Adrenal gland (tissue), 12 donors: Measurements from ENCODE around the gene SELENOP. TPM values are rescaled to one million over a fixed set of nuclear protein-coding genes. Genes with fewer than 3 reads are reported as not detected.
A peak's percentile ranks its signal among the peaks of the same experiment; 100 is the strongest.

Source experiments
- DNase-seq, 7 donors: peaks; one replicate each; pipeline ENCODE4 v3.0.0-alpha.2; 2019 to 2020
- H3K27ac ChIP-seq, 5 donors: fragments of 200-600 bp; sonication (generic) in 4 of 5; 1 replicate in 3 of 5; 2 replicates in 2 of 5; pipeline versions ENCODE4 v1.5.1 to v1.8.0; 2016 to 2020; ENCODE audit warnings: mild to moderate bottlenecking in 1 of 5
- H3K27me3 ChIP-seq: fragments of 200-600 bp; 2 replicates; pipeline ENCODE4 v1.8.0; 2021
- H3K36me3 ChIP-seq, 2 donors: fragments of 200-600 bp; replicated peaks in 1 of 2; 1 replicate in 1 of 2; 2 replicates in 1 of 2; pipeline versions ENCODE4 v1.5.1 to v1.8.0; 2018 to 2022
- H3K4me1 ChIP-seq, 2 donors: fragments of 200-600 bp; replicated peaks in 1 of 2; 1 replicate in 1 of 2; 2 replicates in 1 of 2; pipeline versions ENCODE4 v1.5.1 to v1.8.0; 2018 to 2021
- H3K4me3 ChIP-seq, 4 donors: fragments of 200-600 bp; sonication (generic) in 3 of 4; one replicate each; pipeline ENCODE4 v1.5.1; 2016 to 2018
- H3K9me3 ChIP-seq, 3 donors: fragments of 200-600 bp; sonication (generic) in 1 of 3; replicated peaks in 1 of 3; 1 replicate in 2 of 3; 2 replicates in 1 of 3; pipeline versions ENCODE4 v1.5.1 to v1.8.0; 2016 to 2021
- CTCF ChIP-seq, 6 experiments: fragments of 450-650 bp in 4 of 6; fragments of 200-600 bp in 2 of 6; sonication (generic) in 1 of 6; IDR thresholded peaks; 1 replicate in 5 of 6; 2 replicates in 1 of 6; pipeline versions ENCODE4 v1.5.1 to v1.8.0; 2016 to 2021; ENCODE audit warnings: antibody characterized with exemption in 6 of 6, mild to moderate bottlenecking in 2 of 6, moderate library complexity in 1 of 6
- POLR2A ChIP-seq, 2 donors: fragments of 450-650 bp; IDR thresholded peaks; one replicate each; pipeline ENCODE4 v1.6.1; 2017; ENCODE audit warnings: antibody characterized with exemption in 2 of 2, mild to moderate bottlenecking in 2 of 2, moderate library complexity in 1 of 2
- WGBS, 4 donors: extraction: QIAGEN DNeasy Blood & Tissue Kit in 2 of 4; methylation state at CpG; one replicate each; pipeline versions ENCODE4 v1.1.5 to v1.1.7; 2013 to 2017; 5-methylcytosine and 5-hydroxymethylcytosine counted together
- intact Hi-C, 2 donors: fragments of 100-400 bp; cut with DNase I; formaldehyde crosslinking; loops; one replicate each; pipeline versions ENCODE4 v1.14.1 to v1.15.0; 2022 to 2023
- polyA plus RNA-seq, 3 donors: library from polyadenylated mRNA; stranded (reverse); fragments of 200-250 nt in 2 of 3; fragments of 350-450 nt in 1 of 3; fragmentation: Illumina TruSeq in 1 of 3; extraction: RNeasy Lipid Tissue Mini Kit (QIAGEN cat#74804) in 1 of 3; gene quantifications; one replicate each; pipeline ENCODE4 v1.2.3, GENCODE V29; 2013 to 2014
- total RNA-seq, 9 donors: library from RNA; depleted of rRNA in 4 of 9; stranded (reverse); fragments of >200 nt in 4 of 9; fragments of 120-200 nt in 1 of 9; fragmentation: NEBNext Ultra II Directional in 1 of 9; extraction: Animal tissue kit (Norgen Biotek cat#: 25700) in 1 of 9; gene quantifications; one replicate each; pipeline versions ENCODE4 v1.1.0 to v1.2.4, GENCODE V29; 2013 to 2023
- donor health status: healthy with polysubstance abuse.
- donor health status: Bipolar disorder and iron deficiency.
- donor health status: DM: yes; HTN: yes; CAD: no.
- donor health status: DM: no; HTN: no; CAD: no.
- donor health status: DM: no; HTN: no; CAD: no.
- donor health status: DM: yes; HTN: yes; CAD: no.

The SELENOP gene
- total and polyA plus RNA-seq, 12 donors, result 66.0 to 1,654 (median 662) TPM

GRCh38 chr5:42784132-42784531 lies 27.6 kb downstream of the SELENOP start:
- Histone ChIP-seq H3K27ac (no peak overlapping the region), H3K9me3 (peaks cover 0 to 27% (median 0%) of the 10 kb centered on the region in 3 donors), H3K4me3 (no peak overlapping the region), H3K27me3 (no peaks in the 10 kb centered on the region), H3K4me1 (no peaks in the 10 kb centered on the region), H3K36me3 (no peaks in the 10 kb centered on the region)
- DNase-seq, result no peak
- 81 to 88% (median 84%) methylated on average over 1 of the region's 1 CpG for WGBS, 4 donors
- intact Hi-C loops, result no loop called here
- TF ChIP-seq POLR2A (IDR thresholded peaks at IDR 0.05) (no peak), CTCF (IDR thresholded peaks at IDR 0.05) (no peak)

- Histone ChIP-seq H3K27ac (no peak overlapping the region), H3K27me3 (no peaks in the 10 kb centered on the region), H3K36me3 (no peaks in the 10 kb centered on the region), H3K9me3 (peaks cover 0 to 13% (median 0%) of the 10 kb centered on the region in 3 donors), H3K4me1 (no peaks in the 10 kb centered on the region), H3K4me3 (no peak overlapping the region)
- intact Hi-C loops, result no loop called here
- no peak for TF ChIP-seq POLR2A (IDR thresholded peaks at IDR 0.05)
- TF ChIP-seq CTCF (IDR thresholded peaks at IDR 0.05), result no peak
- no peak for DNase-seq
- WGBS, 4 donors, result 81 to 97% (median 90%) methylated on average over 1 of the region's 1 CpG
Observed at GRCh38 chr5:42781584-42781983, 30.1 kb downstream of the SELENOP start.

GRCh38 chr5:42779083-42779482 lies 32.6 kb downstream of the SELENOP start:
- no peak for DNase-seq
- Histone ChIP-seq H3K36me3 (no peaks in the 10 kb centered on the region), H3K27ac (no peak overlapping the region), H3K4me3 (no peak overlapping the region), H3K4me1 (no peaks in the 10 kb centered on the region), H3K9me3 (no peaks in the 10 kb centered on the region), H3K27me3 (no peaks in the 10 kb centered on the region)
- intact Hi-C loops, result loop anchor here in 1 of 2 donors (10.0 kb wide), 1 partner anchor 106 kb away; no protein-coding TSS in a partner anchor
- TF ChIP-seq CTCF (IDR thresholded peaks at IDR 0.05), result no peak
- no peak for TF ChIP-seq POLR2A (IDR thresholded peaks at IDR 0.05)
- WGBS, 4 donors, result 58 to 77% (median 67%) methylated on average over 1 of the region's 1 CpG

DNA sequence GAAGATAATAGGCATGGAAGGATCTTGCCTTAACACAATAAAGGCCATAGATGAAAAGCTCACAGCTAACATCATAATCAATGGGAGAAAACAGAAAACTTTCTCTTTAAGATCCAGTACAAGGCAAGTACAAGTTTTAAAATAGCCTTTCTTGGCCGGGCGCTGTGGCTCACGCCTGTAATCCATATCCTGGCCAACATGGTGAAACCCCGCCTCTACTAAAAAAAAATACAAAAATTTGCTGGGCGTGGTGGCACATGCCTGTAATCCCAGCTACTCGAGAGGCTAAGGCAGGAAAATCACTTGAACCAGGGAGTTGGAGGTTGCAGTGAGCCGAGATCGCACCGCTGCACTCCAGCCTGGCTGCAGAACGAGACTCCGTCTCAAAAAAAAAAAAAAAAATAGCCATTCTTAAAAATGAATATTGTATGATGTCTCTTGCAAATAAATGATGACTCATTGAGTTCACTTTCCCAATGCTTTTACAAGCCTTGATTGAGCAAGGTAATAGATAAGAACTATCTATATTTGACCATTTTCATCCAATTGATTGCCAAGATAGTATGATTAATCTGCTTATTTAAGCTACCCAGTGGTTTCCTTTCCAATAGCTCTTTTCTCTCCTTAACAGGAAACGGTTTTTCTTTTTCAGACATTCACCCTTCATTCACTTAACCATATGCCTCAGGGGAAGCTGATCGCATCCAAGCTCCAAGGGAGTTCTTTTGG lies 39.3 kb downstream of the SELENOP start:
- peaks cover 0 to 5% of the 10 kb centered on the region in 2 donors for H3K4me1 ChIP-seq
- no peaks in the 10 kb centered on the region for H3K27me3 ChIP-seq
- no peaks in the 10 kb centered on the region for H3K9me3 ChIP-seq
- no peaks in the 10 kb centered on the region for H3K36me3 ChIP-seq
- peak in 1 of 7 donors; percentile 13 for DNase-seq
- H3K27ac ChIP-seq, result no peak overlapping the region
- H3K4me3 ChIP-seq, result no peak overlapping the region
- WGBS, 4 donors, result 63 to 81% (median 71%) methylated on average over 13 of the region's 13 CpGs
- TF ChIP-seq POLR2A (IDR thresholded peaks at IDR 0.05), result no peak
- no peak for TF ChIP-seq CTCF (IDR thresholded peaks at IDR 0.05)
- intact Hi-C loops, result loop anchor here in 1 of 2 donors (10.0 kb wide), 1 partner anchor 112 kb away; no protein-coding TSS in a partner anchor
